ENCODE data around the gene SAG.
A peak's percentile ranks its signal among the peaks of the same experiment; 100 is the strongest.

Gene SAG

GRCh38 chr2:233336541-233336940 is 28.9 kb downstream of the SAG start:
- H2BK12ac ChIP-seq (ENCODE audit: low read length in 2 of 2): no peak overlapping the region
- H4K91ac ChIP-seq (ENCODE audit: low read length): no peak overlapping the region
- no peak overlapping the region for H3K4ac ChIP-seq (ENCODE audit: low read depth in 1 of 2, low read length in 2 of 2)
- no peak overlapping the region for H3K9ac ChIP-seq (ENCODE audit: low read length)
- no peak overlapping the region for H3K14ac ChIP-seq (ENCODE audit: low read length in 2 of 2)
- H3K36me3 ChIP-seq (ENCODE audit: control insufficient read depth in 1 of 2, insufficient read depth in 2 of 2, low read depth in 1 of 2, low read length in 2 of 2): no peaks in the 10 kb centered on the region
- H3K79me1 ChIP-seq (replicated peaks; ENCODE audit: low read length, poor library complexity, severe bottlenecking): no peaks in the 10 kb centered on the region
- no peak overlapping the region for H2AFZ ChIP-seq (ENCODE audit: low read depth, low read length)
- 97% methylated on average over 5 of the region's 5 CpGs for WGBS
- H2AK5ac ChIP-seq (ENCODE audit: low read length, severe bottlenecking): no peak overlapping the region
- no peak overlapping the region for H3K18ac ChIP-seq (ENCODE audit: low read depth in 1 of 2, low read length in 2 of 2)
- H3K27me3 ChIP-seq (ENCODE audit: control insufficient read depth in 1 of 2, insufficient read depth in 1 of 2, low read length in 2 of 2): peaks cover 26 to 70% of the 10 kb centered on the region in 2 experiments
- H3K4me2 ChIP-seq (ENCODE audit: low read length, poor library complexity, severe bottlenecking): no peak overlapping the region
- no peak for DNase-seq
- no peak overlapping the region for H4K8ac ChIP-seq (ENCODE audit: low read length)
- H2BK15ac ChIP-seq (ENCODE audit: low read depth, poor library complexity, severe bottlenecking): no peak overlapping the region
- no peak overlapping the region for H2BK5ac ChIP-seq (ENCODE audit: low read depth, low read length, poor library complexity, severe bottlenecking)
- no peak overlapping the region for H3K27ac ChIP-seq (ENCODE audit: low read length, poor library complexity, severe bottlenecking)
- peaks cover 4% of the 10 kb centered on the region for H3K9me3 ChIP-seq (ENCODE audit: control insufficient read depth, low read length)
- H3K4me1 ChIP-seq (ENCODE audit: control insufficient read depth, insufficient read depth, low read depth, low read length): no peaks in the 10 kb centered on the region
- H3K4me3 ChIP-seq (ENCODE audit: insufficient read depth in 1 of 2, low read depth in 1 of 2, low read length in 2 of 2): no peak overlapping the region
- H2BK120ac ChIP-seq (ENCODE audit: low read depth, low read length): no peak overlapping the region
- H3K23ac ChIP-seq (ENCODE audit: low read length in 2 of 2): peak overlapping the region in 1 of 2 experiments; percentile 53

DNA sequence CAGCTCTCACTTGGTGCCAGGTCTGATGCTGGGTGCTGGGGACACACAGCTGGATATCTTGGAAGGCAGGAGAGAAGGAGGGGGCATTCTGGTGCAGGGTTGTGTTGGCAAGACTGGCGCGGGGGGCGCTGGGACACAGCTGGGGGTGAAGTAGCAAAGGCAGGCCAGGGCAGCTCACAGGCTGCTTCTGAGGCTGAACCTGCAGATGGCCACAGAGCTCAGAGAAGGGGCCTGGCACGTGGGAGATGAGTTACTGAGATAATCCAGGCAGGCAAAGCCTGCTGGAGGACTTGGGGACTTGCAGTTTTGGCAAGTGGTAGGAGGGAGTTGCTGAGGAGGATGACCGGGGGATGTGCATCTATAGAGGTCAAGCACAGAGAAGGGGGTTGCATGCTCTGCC is 30.4 kb downstream of the SAG start:
- Histone ChIP-seq H3K4me2 (ENCODE audit: low read length, poor library complexity, severe bottlenecking) (no peak overlapping the region), H2BK15ac (ENCODE audit: low read depth, poor library complexity, severe bottlenecking) (no peak overlapping the region), H3K9ac (ENCODE audit: low read length) (no peak overlapping the region), H4K8ac (ENCODE audit: low read length) (no peak overlapping the region), H4K91ac (ENCODE audit: low read length) (no peak overlapping the region), H2BK120ac (ENCODE audit: low read depth, low read length) (no peak overlapping the region), H3K23ac (ENCODE audit: low read length in 2 of 2) (no peak overlapping the region), H2BK5ac (ENCODE audit: low read depth, low read length, poor library complexity, severe bottlenecking) (no peak overlapping the region), H3K14ac (ENCODE audit: low read length in 2 of 2) (no peak overlapping the region), H3K27me3 (ENCODE audit: control insufficient read depth in 1 of 2, insufficient read depth in 1 of 2, low read length in 2 of 2) (peaks cover 26 to 63% of the 10 kb centered on the region in 2 experiments), H3K18ac (ENCODE audit: low read depth in 1 of 2, low read length in 2 of 2) (no peak overlapping the region), H3K79me1 (replicated peaks; ENCODE audit: low read length, poor library complexity, severe bottlenecking) (no peaks in the 10 kb centered on the region), H2BK12ac (ENCODE audit: low read length in 2 of 2) (no peak overlapping the region), H3K4ac (ENCODE audit: low read depth in 1 of 2, low read length in 2 of 2) (no peak overlapping the region), H3K36me3 (ENCODE audit: control insufficient read depth in 1 of 2, insufficient read depth in 2 of 2, low read depth in 1 of 2, low read length in 2 of 2) (no peaks in the 10 kb centered on the region), H3K4me3 (ENCODE audit: insufficient read depth in 1 of 2, low read depth in 1 of 2, low read length in 2 of 2) (no peak overlapping the region), H2AFZ (ENCODE audit: low read depth, low read length) (no peak overlapping the region), H2AK5ac (ENCODE audit: low read length, severe bottlenecking) (no peak overlapping the region), H3K9me3 (ENCODE audit: control insufficient read depth, low read length) (peaks cover 4% of the 10 kb centered on the region), H3K4me1 (ENCODE audit: control insufficient read depth, insufficient read depth, low read depth, low read length) (no peaks in the 10 kb centered on the region), H3K27ac (ENCODE audit: low read length, poor library complexity, severe bottlenecking) (no peak overlapping the region)
- WGBS: 76% methylated on average over 4 of the region's 5 CpGs
- no peak for DNase-seq

DNA sequence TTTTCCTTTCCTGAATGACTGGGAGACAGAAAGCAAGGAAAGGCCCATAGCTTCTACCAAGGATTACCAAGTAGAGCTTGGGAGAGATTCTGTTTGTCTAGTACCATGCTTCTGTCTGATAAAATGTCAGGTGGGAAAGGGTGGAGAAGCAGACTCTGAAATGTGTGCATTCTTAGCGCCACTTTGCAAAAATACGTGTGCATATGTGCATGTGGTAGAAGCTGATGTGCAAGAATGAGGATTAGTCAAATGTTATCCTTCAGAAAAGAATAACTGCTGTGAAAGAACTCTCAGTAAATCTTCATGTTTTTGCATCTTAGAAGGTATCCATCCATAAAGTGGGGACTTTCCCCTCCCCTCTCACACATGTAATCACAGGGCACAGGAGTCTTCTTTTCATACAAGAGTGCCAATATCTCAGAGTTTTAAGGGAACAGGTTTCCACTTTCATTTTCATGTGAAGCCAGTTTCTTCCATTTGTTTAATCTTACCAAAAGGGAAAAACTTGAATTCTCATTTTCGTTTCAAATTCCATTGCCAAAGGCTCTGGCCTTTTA is 31.3 kb downstream of the SAG start:
- Histone ChIP-seq H3K27me3 (ENCODE audit: control insufficient read depth in 1 of 2, insufficient read depth in 1 of 2, low read length in 2 of 2) (peaks cover 17 to 55% of the 10 kb centered on the region in 2 experiments), H3K4me1 (ENCODE audit: control insufficient read depth, insufficient read depth, low read depth, low read length) (no peaks in the 10 kb centered on the region), H3K4me2 (ENCODE audit: low read length, poor library complexity, severe bottlenecking) (no peak overlapping the region), H3K9ac (ENCODE audit: low read length) (no peak overlapping the region), H4K91ac (ENCODE audit: low read length) (no peak overlapping the region), H3K79me1 (replicated peaks; ENCODE audit: low read length, poor library complexity, severe bottlenecking) (no peaks in the 10 kb centered on the region), H3K36me3 (ENCODE audit: control insufficient read depth in 1 of 2, insufficient read depth in 2 of 2, low read depth in 1 of 2, low read length in 2 of 2) (no peaks in the 10 kb centered on the region), H4K8ac (ENCODE audit: low read length) (no peak overlapping the region), H3K14ac (ENCODE audit: low read length in 2 of 2) (no peak overlapping the region), H2AK5ac (ENCODE audit: low read length, severe bottlenecking) (no peak overlapping the region), H2BK5ac (ENCODE audit: low read depth, low read length, poor library complexity, severe bottlenecking) (no peak overlapping the region), H2BK12ac (ENCODE audit: low read length in 2 of 2) (no peak overlapping the region), H2AFZ (ENCODE audit: low read depth, low read length) (no peak overlapping the region), H3K27ac (ENCODE audit: low read length, poor library complexity, severe bottlenecking) (no peak overlapping the region), H2BK15ac (ENCODE audit: low read depth, poor library complexity, severe bottlenecking) (no peak overlapping the region), H3K23ac (ENCODE audit: low read length in 2 of 2) (no peak overlapping the region), H2BK120ac (ENCODE audit: low read depth, low read length) (no peak overlapping the region), H3K9me3 (ENCODE audit: control insufficient read depth, low read length) (peaks cover 4% of the 10 kb centered on the region), H3K4me3 (ENCODE audit: insufficient read depth in 1 of 2, low read depth in 1 of 2, low read length in 2 of 2) (no peak overlapping the region), H3K18ac (ENCODE audit: low read depth in 1 of 2, low read length in 2 of 2) (no peak overlapping the region), H3K4ac (ENCODE audit: low read depth in 1 of 2, low read length in 2 of 2) (no peak overlapping the region)
- no peak for DNase-seq
- 88% methylated on average over 3 of the region's 3 CpGs for WGBS

DNA sequence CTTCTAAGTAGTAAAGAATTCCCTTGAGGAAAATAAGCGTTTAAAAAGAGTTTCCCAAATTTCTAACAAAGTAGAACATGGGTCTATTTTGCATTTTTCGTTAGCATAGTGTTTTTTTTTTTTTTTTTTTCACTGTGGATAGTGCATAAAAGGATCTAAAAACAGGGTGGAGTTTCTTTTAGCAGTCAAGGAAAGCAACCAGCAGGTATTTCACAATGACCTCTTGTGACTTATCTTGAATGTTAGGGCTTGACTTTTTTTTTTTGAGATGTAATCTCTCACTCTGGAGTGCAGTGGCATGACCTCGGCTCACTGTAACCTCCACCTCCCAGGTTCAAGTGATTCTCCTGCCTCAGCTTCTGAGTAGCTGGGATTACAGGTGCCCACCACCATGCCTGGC is 31.8 kb downstream of the SAG start:
- Histone ChIP-seq H3K14ac (ENCODE audit: low read length in 2 of 2) (no peak overlapping the region), H3K79me1 (replicated peaks; ENCODE audit: low read length, poor library complexity, severe bottlenecking) (no peaks in the 10 kb centered on the region), H2AFZ (ENCODE audit: low read depth, low read length) (no peak overlapping the region), H3K18ac (ENCODE audit: low read depth in 1 of 2, low read length in 2 of 2) (no peak overlapping the region), H3K9me3 (ENCODE audit: control insufficient read depth, low read length) (peaks cover 4% of the 10 kb centered on the region), H3K4me1 (ENCODE audit: control insufficient read depth, insufficient read depth, low read depth, low read length) (no peaks in the 10 kb centered on the region), H2BK120ac (ENCODE audit: low read depth, low read length) (no peak overlapping the region), H3K36me3 (ENCODE audit: control insufficient read depth in 1 of 2, insufficient read depth in 2 of 2, low read depth in 1 of 2, low read length in 2 of 2) (no peaks in the 10 kb centered on the region), H4K8ac (ENCODE audit: low read length) (no peak overlapping the region), H2BK5ac (ENCODE audit: low read depth, low read length, poor library complexity, severe bottlenecking) (no peak overlapping the region), H4K91ac (ENCODE audit: low read length) (no peak overlapping the region), H2BK15ac (ENCODE audit: low read depth, poor library complexity, severe bottlenecking) (no peak overlapping the region), H3K4ac (ENCODE audit: low read depth in 1 of 2, low read length in 2 of 2) (no peak overlapping the region), H2BK12ac (ENCODE audit: low read length in 2 of 2) (no peak overlapping the region), H3K9ac (ENCODE audit: low read length) (no peak overlapping the region), H3K23ac (ENCODE audit: low read length in 2 of 2) (no peak overlapping the region), H3K27me3 (ENCODE audit: control insufficient read depth in 1 of 2, insufficient read depth in 1 of 2, low read length in 2 of 2) (peaks cover 12 to 49% of the 10 kb centered on the region in 2 experiments), H2AK5ac (ENCODE audit: low read length, severe bottlenecking) (no peak overlapping the region), H3K4me3 (ENCODE audit: insufficient read depth in 1 of 2, low read depth in 1 of 2, low read length in 2 of 2) (no peak overlapping the region), H3K4me2 (ENCODE audit: low read length, poor library complexity, severe bottlenecking) (no peak overlapping the region), H3K27ac (ENCODE audit: low read length, poor library complexity, severe bottlenecking) (no peak overlapping the region)
- 89% methylated on average over 3 of the region's 3 CpGs for WGBS
- no peak for DNase-seq

Measured in mesenchymal stem cell (in vitro differentiated cells and primary cell).